OCI-M1 (cell line): ENCODE data around the gene TBC1D3H.
"Not testable (repeated sequence)": the region's sequence is repeated elsewhere in the genome, so short reads cannot be mapped to it uniquely, and the experiment has no call there.

Experiments used
- DNase-seq: peaks from one replicate; lab custom pipeline; 2025; lab: John Stamatoyannopoulos, UW

The TBC1D3H gene

DNA sequence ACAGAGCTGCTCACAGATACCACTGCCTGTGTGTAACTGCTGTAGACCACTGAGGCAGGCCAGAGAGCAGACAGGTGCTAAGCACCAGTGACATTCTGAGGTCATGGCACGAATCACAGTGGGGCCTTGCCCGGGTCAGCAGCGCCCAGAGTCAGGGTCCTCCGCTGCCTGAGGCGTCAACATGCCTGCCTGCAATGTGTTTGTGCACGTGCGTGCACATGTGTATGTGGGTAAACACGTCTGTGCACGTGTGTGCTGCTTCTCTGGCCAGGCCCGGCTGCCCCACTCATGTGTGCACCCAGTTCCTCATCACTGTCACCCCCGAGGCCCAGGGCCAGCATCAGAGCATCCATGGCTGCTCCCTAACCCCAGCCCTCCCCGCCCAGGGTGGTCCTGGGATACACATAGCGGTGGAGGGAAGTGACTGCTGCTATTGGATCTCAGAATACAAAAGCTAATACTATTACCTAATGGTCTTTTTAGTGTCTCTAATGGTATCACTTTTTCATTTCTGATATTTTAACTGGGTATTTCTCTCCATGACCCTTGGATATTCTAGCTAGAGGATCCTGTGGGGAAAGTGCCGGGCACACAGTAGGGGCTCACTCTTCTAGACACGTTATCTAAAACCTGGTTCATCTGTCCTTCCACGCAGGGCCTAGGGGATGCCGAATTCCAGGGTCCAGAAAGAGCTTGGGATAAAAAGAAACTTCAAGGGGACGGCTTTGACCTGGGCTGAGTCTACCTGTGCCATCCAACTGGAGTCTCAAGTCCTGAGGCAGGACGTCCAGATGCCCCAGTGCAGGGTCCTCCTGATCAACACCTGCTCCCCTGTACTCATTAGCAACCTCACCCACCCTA, at the start of gene TBC1D3H:
TSS of gene TBC1D3H (minus strand) at position 51 of the 861 bp plus-strand sequence. CDS start 1,540 bp downstream, outside the sequence.
- not testable (repeated sequence) for DNase-seq

DNA sequence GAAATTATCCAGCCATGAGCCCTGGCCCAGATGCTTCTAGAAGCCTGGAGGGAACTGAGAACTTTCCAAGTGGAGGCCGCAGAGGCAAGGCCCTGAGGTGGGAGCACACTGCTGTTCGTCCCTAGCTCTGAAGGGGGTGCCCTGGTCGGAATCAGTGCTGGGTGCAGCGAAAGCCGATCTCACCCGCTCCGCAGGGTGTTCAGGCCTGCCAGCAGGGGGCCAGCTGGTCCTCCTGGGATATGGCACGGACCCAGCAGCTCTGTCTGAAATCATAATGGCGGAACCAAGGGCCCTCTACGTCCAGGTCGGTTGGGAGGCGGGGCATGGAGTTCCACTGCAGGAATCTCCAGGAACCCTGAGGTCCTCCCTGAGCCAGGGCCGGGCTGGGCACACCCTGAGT, 40.7 kb upstream of the TBC1D3H start:
- DNase-seq, result not testable (repeated sequence)

DNA sequence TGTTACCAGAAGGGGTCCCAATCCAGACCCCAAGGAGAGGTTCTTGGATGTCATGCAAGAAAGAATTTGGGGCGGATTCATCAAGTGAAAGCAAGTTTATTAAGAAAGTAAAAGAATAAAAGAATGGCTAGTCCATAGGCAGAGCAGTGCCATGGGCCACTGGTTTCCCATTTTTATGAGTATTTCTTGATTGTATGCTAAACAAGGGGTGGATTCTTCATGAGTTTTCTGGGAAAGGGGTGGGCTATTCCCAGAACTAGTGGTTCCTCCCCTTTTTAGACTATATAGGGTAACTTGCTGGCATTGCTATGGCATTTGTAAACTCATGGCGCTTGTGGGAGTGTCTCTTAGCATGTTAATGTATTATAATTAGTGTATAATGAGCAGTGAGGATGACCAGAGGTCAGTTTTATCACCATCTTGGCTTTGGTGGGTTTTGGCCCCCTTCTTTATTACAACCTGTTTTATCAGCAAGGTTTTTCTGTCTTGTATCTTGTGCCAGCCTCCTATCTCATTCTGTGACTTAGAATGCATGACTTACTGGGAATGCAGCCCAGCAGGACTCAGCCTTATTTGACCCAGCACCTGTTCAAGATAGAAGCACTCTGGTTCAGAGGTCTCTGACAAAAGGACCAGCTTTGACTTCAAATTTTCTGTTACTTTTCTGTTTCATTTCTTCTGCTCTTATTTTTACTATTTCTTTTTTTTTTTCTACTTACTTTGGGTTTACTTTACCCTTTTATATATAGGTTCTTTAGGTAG, 27.1 kb upstream of the TBC1D3H start:
- not testable (repeated sequence) for DNase-seq

DNA sequence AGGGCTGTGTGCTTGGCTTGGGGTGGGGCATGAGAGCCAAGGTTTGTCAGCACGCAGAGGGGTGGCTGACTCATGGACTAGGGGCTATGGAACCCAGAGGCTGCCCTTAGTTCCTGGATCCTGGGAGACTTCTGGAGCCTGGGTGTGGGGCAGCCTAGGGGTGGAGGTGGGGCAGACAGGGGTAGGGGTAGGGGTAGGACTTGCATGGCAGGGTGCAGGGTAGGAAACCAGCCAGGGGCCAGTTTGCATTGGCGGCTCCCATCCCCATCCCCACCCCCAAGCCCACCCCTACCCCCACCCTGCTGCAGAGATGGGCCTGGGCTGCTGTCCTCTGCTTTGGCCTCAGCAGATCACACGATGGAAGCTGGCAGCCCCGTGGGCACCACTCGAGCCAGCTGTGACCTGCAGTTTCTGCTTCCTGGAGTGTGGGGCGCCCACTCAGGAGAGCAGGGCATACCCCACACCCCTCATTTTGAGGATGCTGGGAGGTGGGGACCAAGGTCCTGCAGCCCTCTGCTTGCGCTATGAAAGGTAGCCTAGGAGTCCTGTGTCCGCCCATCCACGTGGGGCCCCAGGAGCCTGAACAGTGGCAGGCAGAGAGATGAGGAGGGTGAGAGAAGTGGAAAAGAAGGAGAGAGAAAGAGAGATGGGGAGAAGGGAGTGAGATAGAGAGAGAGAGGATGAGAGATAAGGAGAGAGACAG, 2.9 kb upstream of the TBC1D3H start:
- DNase-seq, result not testable (repeated sequence)

DNA sequence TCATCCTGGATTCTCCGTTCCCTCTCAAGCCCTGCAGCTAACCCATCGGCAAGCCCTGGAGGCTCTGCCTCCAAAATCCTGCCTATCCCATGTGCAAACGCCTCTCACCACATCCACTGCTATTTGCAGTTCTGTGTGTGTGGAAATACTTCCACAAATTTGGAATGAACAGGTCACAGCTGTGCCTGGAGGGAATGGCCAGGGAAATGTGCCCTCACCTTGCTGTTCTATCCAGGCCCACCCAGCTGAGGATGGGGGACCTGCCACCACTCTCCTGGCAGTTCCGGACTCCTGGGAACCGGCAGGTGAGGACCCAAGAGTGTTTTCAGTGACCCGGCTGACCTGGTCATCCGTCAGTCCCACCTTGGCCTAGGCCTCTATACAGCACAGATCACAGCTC, 12.3 kb downstream of the TBC1D3H start:
- DNase-seq, result not testable (repeated sequence)

DNA sequence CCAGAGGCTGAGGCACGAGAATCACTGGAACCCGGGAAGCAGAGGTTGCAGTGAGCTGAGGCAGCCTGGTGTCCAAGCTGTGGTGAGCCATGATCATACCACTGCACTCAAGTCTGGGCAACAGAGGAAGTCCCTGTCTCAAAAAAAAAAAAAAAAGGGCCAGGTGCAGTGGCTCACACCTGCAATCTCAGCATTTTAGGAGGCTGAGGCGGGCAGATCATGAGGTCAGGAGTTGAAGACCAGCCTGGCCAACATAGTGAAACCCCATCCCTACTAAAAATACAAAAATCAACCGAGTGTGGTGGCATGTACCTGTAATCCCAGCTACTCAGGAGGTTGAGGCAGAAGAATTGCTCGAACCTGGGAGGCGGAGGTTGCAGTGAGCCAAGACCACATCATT, 25.7 kb downstream of the TBC1D3H start:
- DNase-seq, result not testable (repeated sequence)
